Astrocyte (in vitro differentiated cells and primary cell): Measurements from ENCODE around the gene RABGAP1L.

ENCODE experiments used
- CTCF ChIP-seq: IDR thresholded peaks from 2 replicates; pipeline ENCODE4 v1.5.1; 2011; ENCODE audit warnings: low read depth, mild to moderate bottlenecking, inconsistent platforms, low read length, moderate library complexity; ENCODE audit not compliant: insufficient read depth
- EZH2 ChIP-seq: IDR thresholded peaks from 2 replicates; pipeline ENCODE4 v1.6.1; 2012; ENCODE audit warnings: mild to moderate bottlenecking, low read length, inconsistent platforms; ENCODE audit not compliant: insufficient read depth

GRCh38 chr1:174872615-174873058, 713.3 kb downstream of the RABGAP1L start:
- TF ChIP-seq CTCF (no peak), EZH2 (no peak)
